NCI-H1092 treated with DMSO at 0.1 percent for 48 hours (cell line): ENCODE data around the gene E2F2.
A peak's percentile ranks its signal among the peaks of the same experiment; 100 is the strongest.
"Not testable (repeated sequence)": the region's sequence is repeated elsewhere in the genome, so short reads cannot be mapped to it uniquely, and the experiment has no call there.

Experiments used
- DNase-seq: peaks from one replicate; lab custom pipeline; 2025; lab: John Stamatoyannopoulos, UW

The E2F2 gene

DNA sequence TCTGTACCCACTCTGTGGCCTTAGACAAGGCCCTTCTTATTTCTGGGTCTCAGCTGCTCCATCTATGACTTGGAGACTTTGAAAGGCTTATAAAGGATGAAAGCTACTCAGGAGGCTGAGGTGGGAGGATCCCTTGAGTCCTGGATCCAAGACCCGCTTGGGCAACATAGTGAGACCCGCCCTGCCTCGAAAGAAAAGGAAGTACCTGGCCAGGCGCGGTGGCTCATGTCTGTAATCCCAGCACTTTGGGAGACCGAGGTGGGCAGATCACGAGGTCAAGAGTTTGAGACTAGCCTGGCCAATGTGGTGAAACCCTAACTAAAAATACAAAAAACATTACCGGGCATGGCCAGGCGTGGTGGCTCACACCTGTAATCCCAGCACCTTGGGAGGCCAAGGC lies 14.8 kb upstream of the E2F2 start:
- DNase-seq: no peak

DNA sequence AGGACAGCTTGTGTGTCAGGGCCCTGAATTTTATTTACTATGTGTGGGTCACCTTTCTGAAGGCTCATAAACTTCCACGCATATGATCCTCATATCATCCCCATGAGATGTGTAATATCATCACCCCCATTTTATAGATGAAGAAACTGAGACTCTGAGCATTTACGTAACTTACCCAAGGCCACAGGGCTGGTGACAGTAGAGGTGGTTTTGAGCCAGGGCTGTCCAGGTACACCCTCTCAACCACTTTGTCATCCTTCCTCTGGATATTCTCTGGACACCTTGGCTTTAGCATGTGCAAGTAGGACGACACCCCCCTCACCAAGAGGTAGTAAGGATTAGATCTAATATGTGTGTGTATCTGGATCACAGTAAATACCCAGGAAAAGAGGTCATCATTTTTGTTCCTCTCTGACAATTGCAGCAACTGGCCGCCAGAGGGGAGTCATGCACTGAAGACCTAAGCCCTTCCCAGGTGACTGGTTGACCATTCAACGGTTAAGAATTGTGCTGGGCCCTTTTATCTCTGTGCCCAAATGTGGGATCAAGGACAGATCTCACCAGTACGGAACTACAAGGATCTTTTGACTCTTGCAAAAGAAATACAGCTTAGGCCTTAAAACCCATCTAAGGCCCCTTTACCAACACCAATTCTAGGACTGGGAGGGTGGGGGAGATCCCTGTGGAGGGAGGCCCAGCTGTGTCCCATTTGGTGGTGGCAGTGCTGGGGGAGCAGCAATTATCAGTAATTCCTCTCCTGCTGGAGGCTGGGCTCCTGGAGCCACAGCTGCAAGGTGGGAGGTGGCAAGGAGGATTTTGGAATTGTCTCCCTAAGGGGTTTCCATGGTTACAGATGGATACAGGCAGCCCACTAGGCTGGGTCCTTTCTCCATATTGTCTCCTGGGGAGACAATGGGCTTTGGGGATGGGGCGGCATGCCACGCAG lies 13.7 kb upstream of the E2F2 start:
- DNase-seq: peak; percentile 72

DNA sequence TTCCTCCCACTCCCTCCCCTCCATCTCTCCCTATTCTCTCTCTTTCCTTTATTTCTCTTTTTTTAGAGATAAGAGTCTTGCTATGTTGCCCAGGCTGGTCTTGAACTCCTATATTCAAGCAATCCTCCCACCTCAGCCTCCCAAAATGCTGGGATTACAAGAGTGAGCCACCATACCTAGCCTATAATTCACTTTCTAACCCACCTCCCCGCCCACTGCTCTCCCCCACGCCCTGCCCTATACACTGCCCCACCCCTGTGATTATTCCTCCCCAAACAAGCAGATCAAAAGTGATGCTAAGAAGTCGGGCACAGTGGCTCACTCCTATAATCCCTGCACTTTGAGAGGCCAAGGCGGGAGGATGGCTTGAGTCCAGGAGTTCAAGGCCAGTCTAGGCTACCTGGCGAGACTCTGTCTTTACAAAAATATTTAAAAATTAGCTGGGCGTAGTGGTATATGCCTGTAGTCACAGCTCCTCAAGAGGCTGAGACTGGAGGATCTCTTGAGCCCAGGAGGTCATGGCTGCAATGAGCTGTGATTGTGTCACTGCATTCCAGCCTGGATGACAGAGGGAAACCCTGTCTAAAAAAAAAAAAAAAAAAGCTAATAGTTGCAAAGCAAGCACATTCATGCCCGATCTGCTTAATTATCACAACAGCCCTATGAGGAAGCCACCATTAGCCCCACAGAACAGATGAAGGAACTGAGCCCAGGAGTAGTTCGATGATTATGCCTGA lies 12.8 kb upstream of the E2F2 start:
- no peak for DNase-seq

DNA sequence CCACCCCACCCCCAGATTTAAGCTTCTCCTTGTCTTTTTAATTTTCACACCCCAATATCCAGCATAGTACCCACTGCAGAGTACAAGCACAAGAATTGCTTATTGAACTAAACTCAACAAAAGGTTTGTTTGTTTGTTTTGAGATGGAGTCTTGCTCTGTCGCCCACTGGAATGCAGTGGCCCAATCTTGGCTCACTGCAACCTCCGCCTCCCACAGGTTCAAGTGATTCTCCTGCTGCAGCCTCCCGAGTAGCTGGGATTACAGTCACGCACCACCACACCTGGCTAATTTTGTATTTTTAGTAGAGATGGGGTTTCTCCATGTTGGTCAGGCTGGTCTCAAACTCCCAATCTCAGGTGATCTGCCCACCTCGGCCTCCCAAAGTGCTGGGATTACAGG lies 11.9 kb upstream of the E2F2 start:
- DNase-seq: not testable (repeated sequence)

DNA sequence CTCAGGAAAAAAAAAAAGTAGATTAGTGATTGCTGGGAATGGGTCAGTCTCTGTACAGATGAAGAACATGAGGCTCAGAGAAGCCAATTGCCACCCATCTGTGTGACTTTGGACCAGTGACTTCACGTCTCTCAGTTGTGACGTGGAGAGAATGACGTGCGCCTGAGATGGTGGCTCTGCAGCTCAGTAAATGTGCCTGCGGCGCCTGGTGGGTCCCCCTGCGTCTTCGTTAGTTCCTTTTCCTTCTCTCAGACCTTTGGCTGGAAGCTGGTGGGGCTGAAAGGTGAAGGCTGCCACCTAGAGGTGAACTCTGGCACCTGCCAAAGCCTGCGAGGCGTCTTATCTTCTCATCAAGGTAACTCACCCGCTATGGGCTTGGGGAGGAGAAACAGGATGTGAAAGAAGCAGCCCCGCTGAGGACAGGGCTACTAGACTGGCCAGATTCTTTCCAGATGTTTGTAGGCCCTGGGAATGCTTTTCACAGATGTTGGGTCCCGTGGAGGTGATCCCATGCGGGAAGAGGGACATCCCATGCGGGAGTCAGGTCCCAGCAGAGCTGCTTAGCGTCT lies 8.7 kb upstream of the E2F2 start:
- peak; percentile 94 for DNase-seq

DNA sequence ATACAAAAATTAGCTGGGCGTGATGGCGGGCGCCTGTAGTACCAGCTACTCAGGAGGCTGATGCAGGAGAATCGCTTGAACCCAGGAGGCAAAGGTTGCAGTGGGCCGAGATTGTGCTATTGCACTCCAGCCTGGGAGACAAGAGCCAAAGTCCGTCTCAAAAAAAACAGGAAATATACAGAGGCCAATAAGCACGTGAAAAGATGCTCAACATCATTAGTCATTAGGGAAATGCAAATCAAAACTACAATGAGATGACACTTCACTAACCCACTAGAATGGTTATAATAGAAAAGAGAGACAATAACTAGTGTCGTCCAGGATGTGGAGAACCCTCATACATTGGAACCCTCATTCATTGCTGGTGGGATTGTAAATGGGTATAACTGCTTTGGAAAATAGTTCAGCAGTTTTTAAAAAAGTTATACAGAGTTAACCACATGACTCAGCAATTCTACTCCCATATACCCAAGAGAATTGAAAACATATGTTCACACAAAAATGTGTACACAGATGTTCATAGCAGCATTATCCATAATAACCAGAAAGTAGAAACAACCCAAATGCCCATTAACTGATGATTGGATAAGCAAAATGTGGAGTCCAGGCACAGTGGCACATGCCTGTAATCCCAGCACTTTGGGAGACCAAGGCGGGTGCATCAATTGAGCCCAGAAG lies 6.4 kb upstream of the E2F2 start:
- no peak for DNase-seq

DNA sequence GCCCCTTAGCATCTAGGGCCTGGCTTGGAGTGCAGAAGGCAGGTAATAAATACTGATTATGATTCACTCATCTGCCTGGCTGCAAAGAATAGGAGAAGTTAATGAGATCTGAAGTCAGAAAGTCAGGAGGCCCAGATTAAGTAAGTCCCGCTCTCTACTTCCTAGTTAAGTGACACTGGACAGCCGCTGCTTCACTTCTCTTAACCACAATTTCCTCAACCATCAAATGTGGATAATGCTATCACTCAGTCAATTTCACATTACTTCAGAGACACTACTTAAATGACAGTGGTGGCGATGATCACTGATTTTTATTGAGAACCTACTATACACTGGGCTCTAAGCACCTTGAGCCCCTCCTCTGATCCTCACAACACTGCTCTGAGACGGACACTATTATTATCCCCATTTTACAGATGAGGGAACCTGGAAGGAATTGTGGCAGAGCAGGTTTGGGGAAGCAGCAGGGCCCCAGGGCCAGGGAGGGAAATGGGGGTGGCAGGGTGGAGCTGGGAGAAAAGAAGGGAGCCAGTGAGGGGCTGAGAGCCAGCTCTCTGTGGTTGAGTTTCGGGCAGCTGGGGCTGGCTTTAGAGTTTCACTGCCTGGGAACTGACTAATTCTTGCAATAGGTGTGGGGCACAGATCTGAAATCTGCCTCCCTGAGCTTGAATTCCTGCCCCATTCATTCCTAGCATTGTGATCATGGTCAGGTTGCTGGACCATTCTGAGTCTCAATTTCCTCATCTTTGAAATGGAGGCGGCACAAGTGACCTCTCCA lies 2.4 kb upstream of the E2F2 start:
- no peak for DNase-seq

DNA sequence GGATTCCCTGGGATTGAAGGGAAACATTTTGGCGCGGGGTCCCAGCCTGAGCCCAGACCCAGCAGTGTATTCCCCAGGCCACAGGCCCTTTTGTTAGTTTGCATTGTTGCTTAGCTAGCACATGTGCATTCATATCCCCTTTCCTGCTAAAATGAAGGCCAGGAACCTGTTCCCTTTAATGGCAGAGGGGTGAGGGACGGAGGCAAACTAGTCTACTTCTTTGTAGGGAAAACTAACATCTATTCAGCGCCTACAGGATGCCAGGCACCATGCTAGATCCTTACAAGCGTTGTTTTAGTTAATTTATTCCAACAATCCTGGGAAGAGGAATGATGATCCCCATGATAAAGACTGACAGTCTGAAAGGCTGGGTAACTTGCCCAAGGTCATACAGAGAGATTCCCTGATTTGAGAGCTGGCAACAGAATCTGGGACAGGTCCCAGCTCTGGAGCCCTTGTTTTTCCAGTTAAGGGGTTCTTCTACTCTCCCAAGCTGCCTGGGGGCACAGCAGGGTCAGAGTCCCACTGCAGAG lies 595 bp upstream of the E2F2 start:
- no peak for DNase-seq

DNA sequence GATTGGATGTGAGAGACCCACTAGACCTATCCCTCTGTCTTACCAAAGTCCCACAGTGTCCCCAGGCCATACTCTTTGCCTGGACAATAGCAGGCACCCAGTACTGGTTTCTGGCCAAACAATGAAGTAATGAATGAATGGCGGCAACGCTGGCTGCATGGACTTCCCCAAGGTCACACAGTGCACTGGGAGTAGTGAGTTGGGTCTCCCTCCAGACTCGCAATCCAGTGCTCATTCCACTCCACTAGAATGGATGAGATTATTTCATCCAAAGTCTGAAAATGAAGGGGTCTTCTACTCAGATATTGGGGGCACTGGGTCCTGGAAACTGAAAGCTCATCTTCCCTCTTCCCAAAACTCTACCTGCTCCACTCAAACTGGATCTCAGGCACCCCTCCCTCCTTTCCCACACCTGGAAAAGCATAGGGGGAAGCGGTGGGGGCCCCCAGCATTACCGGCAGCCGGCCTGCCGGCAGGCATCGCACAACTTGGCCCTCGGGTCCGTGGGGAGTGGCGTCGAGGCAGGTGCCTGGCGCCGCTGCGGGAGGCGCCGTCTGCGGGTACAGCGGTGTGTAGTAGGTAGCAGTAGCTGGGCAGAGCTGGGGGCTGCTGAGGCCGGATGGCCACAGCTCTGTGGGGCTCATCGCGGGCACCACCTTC lies 816 bp downstream of the E2F2 start:
- peak; percentile 69 for DNase-seq

DNA sequence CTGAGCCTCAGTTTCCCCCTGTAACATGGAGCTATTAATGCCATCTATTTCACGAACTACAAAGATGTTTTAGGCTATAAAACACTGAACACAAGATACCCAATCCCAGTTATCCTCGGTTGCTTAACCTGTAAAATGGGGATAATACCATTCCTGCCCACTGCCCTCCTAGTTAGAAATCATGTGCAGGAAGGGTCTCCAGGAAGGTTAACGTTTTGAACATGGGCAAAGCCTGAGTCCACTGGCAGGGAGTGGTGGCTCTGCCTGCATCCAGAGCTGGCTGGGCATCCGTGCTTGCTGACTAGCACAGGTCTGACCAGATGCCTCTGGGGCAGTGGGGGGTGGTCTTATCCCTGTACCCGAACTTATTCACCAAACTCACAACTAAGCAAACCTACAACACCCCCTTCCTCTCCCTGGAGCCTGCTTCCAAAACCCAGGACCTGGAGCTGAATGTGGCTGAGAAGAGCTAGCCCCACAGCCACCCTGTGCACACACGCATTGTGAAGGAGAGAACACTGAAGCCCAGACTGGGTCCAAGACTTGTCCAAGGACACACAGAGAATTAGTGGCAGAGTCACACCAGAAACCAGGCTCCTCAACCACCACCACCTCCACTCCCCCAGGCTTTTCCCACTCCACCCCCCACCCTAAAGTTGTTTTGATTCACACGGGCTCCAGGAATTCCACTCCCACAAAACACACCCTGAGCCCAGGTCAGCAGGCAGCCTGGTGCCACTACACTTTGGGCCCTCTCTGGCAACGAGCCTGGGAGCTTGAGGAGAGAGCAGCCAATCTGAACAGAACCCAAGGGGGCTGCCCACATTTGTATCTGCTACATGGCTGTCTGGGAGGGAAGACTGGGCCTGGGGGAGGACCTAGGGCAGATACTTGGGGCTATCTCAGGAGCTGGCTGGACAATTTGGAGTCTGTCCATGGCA lies 1.6 kb downstream of the E2F2 start:
- peak; percentile 27 for DNase-seq

DNA sequence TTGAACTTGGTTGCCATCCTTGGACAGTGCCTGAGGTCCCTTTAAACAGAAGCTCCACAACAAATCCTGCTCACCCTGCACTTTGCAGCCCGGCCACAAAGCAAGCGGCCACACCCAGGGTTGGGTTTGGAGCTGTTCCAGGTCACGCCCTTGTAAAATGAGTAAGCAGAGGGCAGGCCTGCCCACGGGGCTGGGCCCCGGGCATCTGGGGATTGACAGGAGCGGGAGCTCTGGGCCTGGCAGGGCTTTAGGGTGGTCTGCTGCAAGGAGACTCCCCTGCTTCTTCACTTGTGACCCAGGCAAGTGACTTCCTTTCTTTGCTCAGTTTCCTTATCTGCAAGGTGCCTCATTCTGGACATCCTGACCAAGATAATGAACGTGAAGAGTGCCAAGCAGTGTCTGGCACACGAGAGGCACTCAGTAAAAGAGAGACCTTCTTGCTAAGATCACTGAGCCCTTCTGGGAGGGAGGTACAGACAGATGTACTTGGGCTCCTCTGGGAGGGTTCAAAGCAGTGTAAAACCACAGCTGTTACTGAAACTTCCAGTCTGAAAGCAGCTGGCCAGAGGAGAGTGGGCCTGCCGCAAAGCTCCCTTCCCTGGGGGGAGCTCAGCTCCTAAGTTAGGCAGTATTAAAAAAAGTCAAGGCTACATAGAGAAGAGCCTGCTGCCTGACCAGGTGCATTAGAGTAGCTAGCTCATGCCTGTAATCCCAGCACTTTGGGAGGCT lies 2.6 kb downstream of the E2F2 start:
- peak; percentile 53 for DNase-seq

DNA sequence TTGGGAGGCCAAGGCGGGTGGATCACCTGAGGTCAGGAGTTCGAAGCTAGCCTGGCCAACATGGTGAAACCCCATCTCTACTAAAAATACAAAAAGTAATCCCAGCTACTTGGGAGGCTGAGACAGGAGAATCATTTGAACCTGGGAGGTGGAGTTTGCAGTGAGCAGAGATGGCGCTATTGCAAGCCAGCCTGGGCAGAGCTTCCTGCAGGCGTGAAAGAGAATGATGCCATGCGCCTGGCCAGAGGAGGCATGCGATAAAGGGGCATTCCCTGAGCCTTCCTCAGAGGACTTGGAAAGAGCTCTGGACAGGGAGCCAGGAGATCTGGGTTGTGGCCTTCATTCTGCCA lies 3.2 kb downstream of the E2F2 start:
- DNase-seq: no peak

DNA sequence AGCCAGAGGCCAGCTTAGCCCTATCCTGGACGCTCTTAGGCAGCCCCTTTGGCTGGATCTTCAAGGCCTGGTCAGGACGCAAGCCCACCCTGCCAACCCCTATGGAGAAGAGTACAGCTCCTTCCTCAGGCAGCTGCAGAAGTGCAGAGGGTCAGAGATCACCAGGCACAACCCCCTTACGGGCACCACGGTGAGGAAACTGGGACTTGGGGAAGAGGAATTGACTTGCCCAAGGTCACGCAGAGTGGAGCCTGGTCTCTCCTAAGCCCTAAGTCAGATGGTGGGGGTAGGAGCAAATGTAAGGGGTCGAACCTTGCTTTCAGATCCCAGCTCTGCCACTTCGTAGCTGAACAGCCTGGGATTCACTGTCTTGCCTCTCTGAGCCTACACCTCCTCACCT lies 3.7 kb downstream of the E2F2 start:
- no peak for DNase-seq

DNA sequence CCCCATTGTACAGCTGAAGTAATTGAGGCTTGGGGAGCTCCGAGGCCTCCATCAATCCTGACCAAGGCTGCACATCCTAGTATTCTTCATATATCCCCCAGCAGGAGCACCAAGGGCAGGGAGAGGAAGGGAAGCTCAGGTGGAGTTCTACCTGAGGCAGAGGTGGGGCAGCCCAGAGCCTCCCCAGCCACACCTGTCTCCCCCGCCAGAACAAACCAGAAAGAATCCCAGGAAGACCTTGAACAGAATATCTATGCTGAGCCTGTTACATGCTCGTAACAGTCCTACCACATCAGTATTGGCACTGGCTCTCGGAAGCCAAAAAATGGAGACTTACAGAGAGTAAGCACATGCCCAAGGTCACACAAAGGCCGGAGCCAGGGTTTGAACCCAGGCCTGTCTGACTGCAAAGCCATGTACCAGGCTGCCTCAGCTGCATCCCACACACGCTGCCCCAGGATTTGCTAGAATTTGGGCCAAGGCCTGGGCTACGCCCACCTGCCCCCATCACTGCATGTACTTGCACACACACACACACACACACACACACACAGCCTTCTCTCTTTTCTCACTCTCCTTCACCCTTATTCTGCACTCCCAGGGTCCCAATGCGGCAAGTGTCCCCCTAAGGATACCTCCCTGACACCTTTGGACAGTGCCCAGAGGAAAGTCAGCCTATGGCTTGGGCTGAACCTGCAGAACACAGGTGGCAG lies 4.5 kb downstream of the E2F2 start:
- DNase-seq: no peak

DNA sequence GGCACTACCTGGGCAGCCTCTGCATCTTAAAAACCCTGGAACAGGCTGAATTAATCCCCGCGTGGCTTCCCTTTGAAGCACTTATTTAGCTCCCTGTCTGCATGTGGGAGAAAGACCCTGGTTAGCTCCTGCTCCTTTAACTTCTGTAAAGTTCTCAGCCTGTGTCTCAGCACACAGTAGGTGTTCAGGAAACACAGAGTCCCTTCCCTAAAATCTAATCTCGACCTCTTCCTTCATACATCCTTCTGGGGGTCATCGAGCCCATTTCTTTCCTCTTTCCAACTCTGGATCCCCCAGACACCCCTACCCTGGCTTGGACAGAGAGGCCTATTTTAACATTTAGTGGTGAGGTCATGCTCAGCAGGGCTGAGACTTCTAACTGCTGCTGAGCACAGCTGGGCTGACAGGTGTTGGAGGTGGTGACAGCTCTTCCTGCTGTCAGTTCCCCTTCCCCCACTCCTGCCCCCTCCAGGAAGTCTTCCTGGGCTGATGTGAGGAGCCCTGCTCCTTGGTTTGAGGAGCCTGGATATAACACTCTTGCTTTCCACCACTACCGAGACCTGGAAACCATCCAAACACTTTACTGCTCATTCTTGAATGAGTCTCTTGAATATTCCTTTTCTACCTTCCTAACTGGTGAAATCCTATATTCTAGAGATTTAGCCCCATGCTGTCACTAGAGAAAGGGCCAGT lies 5.3 kb downstream of the E2F2 start:
- no peak for DNase-seq

DNA sequence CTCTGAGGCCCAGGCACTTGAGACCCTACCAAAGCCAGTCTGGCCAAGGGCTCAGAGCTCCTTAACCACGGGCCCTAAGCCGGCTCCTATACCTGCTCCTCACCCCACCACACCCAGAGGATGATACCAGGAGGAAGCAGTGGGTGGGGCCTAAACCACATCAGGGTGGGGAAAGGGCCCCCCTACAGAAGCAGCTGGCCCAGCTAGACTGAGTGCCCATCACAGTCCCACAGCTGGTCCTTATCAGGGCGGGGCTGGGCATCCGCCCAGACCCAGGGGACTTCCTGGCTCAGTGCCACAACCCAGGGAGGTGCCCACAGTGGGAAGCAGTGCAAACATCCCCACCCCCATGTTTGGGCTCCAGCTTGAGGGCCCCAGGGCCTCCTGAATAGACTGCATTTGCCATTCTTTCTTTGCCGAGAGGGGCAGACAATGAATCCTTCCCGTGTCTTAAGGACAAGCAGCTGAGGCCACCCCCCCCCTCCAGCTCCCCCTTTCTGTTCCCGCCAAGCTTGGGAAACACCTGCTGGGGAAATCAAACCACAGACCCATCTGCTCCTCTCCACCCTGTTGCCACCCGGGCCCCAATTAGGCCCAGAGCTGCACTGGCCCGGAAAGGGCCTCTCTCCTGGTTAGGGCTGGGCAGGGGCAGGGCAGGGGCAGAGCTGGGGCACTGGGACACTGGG lies 6.2 kb downstream of the E2F2 start:
- peak; percentile 83 for DNase-seq

DNA sequence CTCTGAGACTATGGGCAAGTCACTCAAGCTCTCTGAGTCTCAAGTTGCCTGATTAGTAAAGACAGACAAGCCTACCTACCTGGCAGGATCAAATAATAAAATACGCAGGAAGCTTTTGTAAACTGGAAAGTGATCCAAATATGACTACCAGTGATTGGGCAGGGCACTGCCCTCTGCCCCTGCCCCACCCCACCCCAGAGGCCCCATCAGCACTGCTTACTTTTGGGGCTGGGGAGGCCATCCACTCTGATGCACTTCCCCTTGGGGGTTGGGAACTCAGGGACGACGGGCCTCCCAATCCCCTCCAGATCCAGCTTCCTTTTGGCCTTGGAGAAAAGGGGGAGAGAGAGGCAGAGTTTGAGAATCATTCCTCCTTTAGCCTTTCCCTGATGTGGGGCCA lies 6.9 kb downstream of the E2F2 start:
- no peak for DNase-seq
